B cell (primary cell): ENCODE measurements around the gene FMN1. TPM values are rescaled to one million over a fixed set of nuclear protein-coding genes. Genes with fewer than 3 reads are reported as not detected.

ENCODE experiments used
- ATAC-seq: fragments of 200-7000 bp; cut with Tn5 transposase; one replicate; pipeline ENCODE4 v1.10.0; 2021; ENCODE audit warnings: low read depth, mild to moderate bottlenecking, moderate number of reproducible peaks, moderate library complexity
- CTCF ChIA-PET: fragments of 350-600 bp; sonication (Branson Sonifier 250); formaldehyde crosslinking; loops from one replicate; lab custom pipeline; 2021; ENCODE audit warnings: antibody characterized with exemption, inconsistent platforms; lab: Charles Lee
- POLR2A ChIA-PET: fragments of 350-600 bp; sonication (Branson Sonifier 250); formaldehyde crosslinking; loops from one replicate; lab custom pipeline; 2021; ENCODE audit warnings: antibody characterized with exemption; lab: Charles Lee
- DNase-seq: peaks from one replicate; pipeline ENCODE4 v3.0.0; 2013
- H2AFZ ChIP-seq: 2 replicates; pipeline ENCODE4 v1.6.1; 2012; ENCODE audit warnings: mild to moderate bottlenecking, low read depth, low read length; ENCODE audit not compliant: insufficient read depth, poor library complexity, severe bottlenecking
- H3K27ac ChIP-seq, 2 donors: 1 replicate in 1 of 2; 2 replicates in 1 of 2; pipeline ENCODE4 v1.5.1; 2012 to 2013; ENCODE audit warnings: low read length in 2 of 2, mild to moderate bottlenecking in 2 of 2, moderate library complexity in 1 of 2
- H3K27me3 ChIP-seq, 4 experiments: fragments of 200-600 bp in 1 of 4; sonication (generic) in 1 of 4; replicated peaks in 1 of 4; 1 replicate in 2 of 4; 2 replicates in 2 of 4; pipeline versions ENCODE4 v1.6.1 to v1.7.0; 2013 to 2016; ENCODE audit warnings: low read length in 3 of 4, mild to moderate bottlenecking in 2 of 4, mixed read lengths in 1 of 4, moderate library complexity in 1 of 4; ENCODE audit not compliant: insufficient read depth in 4 of 4, control insufficient read depth in 3 of 4; ENCODE audit errors: control extremely low read depth in 1 of 4
- H3K36me3 ChIP-seq, 2 experiments: replicated peaks in 1 of 2; 1 replicate in 1 of 2; 2 replicates in 1 of 2; pipeline versions ENCODE4 v1.6.1 to v1.7.1; 2013; ENCODE audit warnings: low read length in 1 of 2; ENCODE audit not compliant: insufficient read depth in 2 of 2, control insufficient read depth in 1 of 2; ENCODE audit errors: control extremely low read depth in 1 of 2, extremely low read depth in 1 of 2
- H3K4me1 ChIP-seq, 2 donors: fragments of 200-600 bp in 1 of 2; sonication (generic) in 1 of 2; 1 replicate in 1 of 2; 2 replicates in 1 of 2; pipeline versions ENCODE4 v1.5.1 to v1.6.1; 2013 to 2017; ENCODE audit warnings: low read length in 2 of 2; ENCODE audit not compliant: control insufficient read depth in 2 of 2, insufficient read depth in 2 of 2
- H3K4me2 ChIP-seq: replicated peaks from 2 replicates; pipeline ENCODE3; 2012; ENCODE audit warnings: mild to moderate bottlenecking, low read depth, low read length; ENCODE audit not compliant: poor library complexity, severe bottlenecking
- H3K4me3 ChIP-seq, 5 experiments: fragments of 200-600 bp in 1 of 5; sonication (generic) in 1 of 5; 1 replicate in 3 of 5; 2 replicates in 2 of 5; pipeline versions ENCODE4 v1.5.1 to v1.7.0; 2011 to 2016; ENCODE audit warnings: low read length in 4 of 5, mild to moderate bottlenecking in 4 of 5, low read depth in 2 of 5, control low read depth in 1 of 5, moderate library complexity in 1 of 5; ENCODE audit not compliant: insufficient read depth in 1 of 5; ENCODE audit errors: control extremely low read depth in 1 of 5, extremely low read depth in 1 of 5
- H3K79me2 ChIP-seq: fragments of 200-600 bp; sonication (generic); one replicate; pipeline ENCODE4 v1.6.0; 2016; ENCODE audit warnings: low read length; ENCODE audit not compliant: control insufficient read depth, insufficient read depth
- H3K9ac ChIP-seq: fragments of 200-600 bp; sonication (generic); 2 replicates; pipeline ENCODE4 v1.6.1; 2017; ENCODE audit warnings: mild to moderate bottlenecking, low read length, moderate library complexity
- H3K9me3 ChIP-seq, 3 donors: one replicate each; pipeline versions ENCODE4 v1.6.1 to v1.7.1; 2013; ENCODE audit warnings: low read length in 2 of 3; ENCODE audit not compliant: control insufficient read depth in 2 of 3, insufficient read depth in 1 of 3; ENCODE audit errors: control extremely low read depth in 1 of 3
- H4K20me1 ChIP-seq: 2 replicates; pipeline ENCODE4 v1.6.0; 2012; ENCODE audit warnings: mild to moderate bottlenecking, low read length; ENCODE audit not compliant: insufficient read depth, control insufficient read depth, poor library complexity, severe bottlenecking
- H3K27ac Mint-ChIP-seq: one replicate; pipeline ENCODE4 v1.8.0; 2021; ENCODE audit warnings: mixed read lengths
- H3K27me3 Mint-ChIP-seq: one replicate; pipeline ENCODE4 v1.8.0; 2021; ENCODE audit warnings: mixed read lengths
- H3K4me1 Mint-ChIP-seq: one replicate; pipeline ENCODE4 v1.8.0; 2021; ENCODE audit warnings: mixed read lengths
- H3K4me3 Mint-ChIP-seq: one replicate; pipeline ENCODE4 v1.8.0; 2021; ENCODE audit warnings: mixed read lengths
- H3K9me3 Mint-ChIP-seq: one replicate; pipeline ENCODE4 v1.8.0; 2022; ENCODE audit warnings: mixed read lengths; ENCODE audit not compliant: insufficient read depth
- EZH2 ChIP-seq: IDR thresholded peaks from 2 replicates; pipeline ENCODE4 v1.6.1; 2012; ENCODE audit warnings: borderline replicate concordance, low read depth, mild to moderate bottlenecking, moderate library complexity, low read length; ENCODE audit not compliant: insufficient read depth, poor library complexity, severe bottlenecking
- WGBS: methylation state at CpG from one replicate; pipeline ENCODE4 v1.1.5; 2013; ENCODE audit warnings: missing lambda C conversion rate; ENCODE audit not compliant: insufficient coverage; 5-methylcytosine and 5-hydroxymethylcytosine counted together
- intact Hi-C: fragments of 100-400 bp; cut with micrococcal nuclease; formaldehyde crosslinking; loops from one replicate; pipeline ENCODE4 v1.10.0; 2022
- polyA plus RNA-seq: library from polyadenylated mRNA; depleted of rRNA; stranded (reverse); fragments of >200 nt; gene quantifications from 2 replicates; pipeline ENCODE4 v1.2.3, GENCODE V29; 2012
- total RNA-seq, 2 donors: library from RNA; stranded (reverse); fragments of 120-200 nt in 1 of 2; gene quantifications; 1 replicate in 1 of 2; 2 replicates in 1 of 2; pipeline versions ENCODE4 v1.2.3 to v1.2.4, GENCODE V29; 2013 to 2022
- TF ChIP-seq, protein P1 (sequence below): fragments of 200-600 bp; IDR thresholded peaks from one replicate; pipeline ENCODE4 v1.8.0; 2022; ENCODE audit warnings: antibody characterized with exemption, mild to moderate bottlenecking

Gene FMN1
- total and polyA plus RNA-seq, 2 donors (not counting 1 experiment from before 2014, with no cell fraction given): 0.21 to 0.96 TPM

DNA sequence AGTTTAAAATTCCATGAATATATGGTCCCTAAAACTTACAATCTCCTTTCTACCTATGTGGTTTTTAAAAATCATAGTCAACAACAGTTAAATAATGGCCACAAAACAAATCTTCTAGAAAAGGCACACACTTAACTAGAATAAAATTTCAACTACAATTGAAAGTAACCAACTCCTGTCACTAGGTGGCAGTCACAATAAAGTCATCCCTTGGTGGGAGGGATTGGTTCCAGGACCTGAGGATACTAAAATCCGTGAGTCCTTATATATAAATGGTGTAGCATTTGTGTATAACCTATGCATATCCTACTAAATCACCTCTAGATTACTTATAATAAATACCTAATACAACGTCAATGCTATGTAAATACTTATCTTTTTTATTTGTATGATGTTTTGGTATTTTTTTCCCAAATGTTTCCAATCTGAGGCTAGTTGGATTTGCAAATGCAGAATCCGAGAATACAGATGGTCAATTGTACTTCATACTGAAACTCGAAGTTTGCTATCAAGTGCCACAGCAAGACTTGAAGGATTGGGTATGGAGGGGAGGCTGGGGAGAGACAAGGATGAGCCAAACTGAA is 172.6 kb downstream of the FMN1 start:
- TF ChIP-seq, protein P1, sequence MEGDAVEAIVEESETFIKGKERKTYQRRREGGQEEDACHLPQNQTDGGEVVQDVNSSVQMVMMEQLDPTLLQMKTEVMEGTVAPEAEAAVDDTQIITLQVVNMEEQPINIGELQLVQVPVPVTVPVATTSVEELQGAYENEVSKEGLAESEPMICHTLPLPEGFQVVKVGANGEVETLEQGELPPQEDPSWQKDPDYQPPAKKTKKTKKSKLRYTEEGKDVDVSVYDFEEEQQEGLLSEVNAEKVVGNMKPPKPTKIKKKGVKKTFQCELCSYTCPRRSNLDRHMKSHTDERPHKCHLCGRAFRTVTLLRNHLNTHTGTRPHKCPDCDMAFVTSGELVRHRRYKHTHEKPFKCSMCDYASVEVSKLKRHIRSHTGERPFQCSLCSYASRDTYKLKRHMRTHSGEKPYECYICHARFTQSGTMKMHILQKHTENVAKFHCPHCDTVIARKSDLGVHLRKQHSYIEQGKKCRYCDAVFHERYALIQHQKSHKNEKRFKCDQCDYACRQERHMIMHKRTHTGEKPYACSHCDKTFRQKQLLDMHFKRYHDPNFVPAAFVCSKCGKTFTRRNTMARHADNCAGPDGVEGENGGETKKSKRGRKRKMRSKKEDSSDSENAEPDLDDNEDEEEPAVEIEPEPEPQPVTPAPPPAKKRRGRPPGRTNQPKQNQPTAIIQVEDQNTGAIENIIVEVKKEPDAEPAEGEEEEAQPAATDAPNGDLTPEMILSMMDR: peak; percentile 69
- TF ChIP-seq EZH2: no peak
- intact Hi-C loops: no loop called here
- POLR2A ChIA-PET: no interaction called here
- no peak for ATAC-seq
- Histone ChIP-seq H3K4me1 (no peaks in the 10 kb centered on the region), H3K4me3 (no peak overlapping the region), H3K27me3 (no peaks in the 10 kb centered on the region), H4K20me1 (no peaks in the 10 kb centered on the region), H2AFZ (no peak overlapping the region), H3K9ac (no peak overlapping the region), H3K36me3 (no peaks in the 10 kb centered on the region), H3K4me2 (no peak overlapping the region), H3K9me3 (no peaks in the 10 kb centered on the region), H3K79me2 (no peaks in the 10 kb centered on the region), H3K27ac (no peak overlapping the region)
- Mint-ChIP-seq H3K9me3 (no peaks in the 10 kb centered on the region), H3K27ac (no peak overlapping the region), H3K27me3 (peaks cover 6% of the 10 kb centered on the region), H3K4me1 (no peaks in the 10 kb centered on the region), H3K4me3 (no peak overlapping the region)
- CTCF ChIA-PET: interaction anchor here (1.0 to 1.3 kb wide), 2 partner anchors 23 to 679 kb away, joined by 3 read pairs; no protein-coding TSS in a partner anchor
- WGBS: 25% methylated on average over 2 of the region's 4 CpGs
- peak; percentile 8 for DNase-seq

DNA sequence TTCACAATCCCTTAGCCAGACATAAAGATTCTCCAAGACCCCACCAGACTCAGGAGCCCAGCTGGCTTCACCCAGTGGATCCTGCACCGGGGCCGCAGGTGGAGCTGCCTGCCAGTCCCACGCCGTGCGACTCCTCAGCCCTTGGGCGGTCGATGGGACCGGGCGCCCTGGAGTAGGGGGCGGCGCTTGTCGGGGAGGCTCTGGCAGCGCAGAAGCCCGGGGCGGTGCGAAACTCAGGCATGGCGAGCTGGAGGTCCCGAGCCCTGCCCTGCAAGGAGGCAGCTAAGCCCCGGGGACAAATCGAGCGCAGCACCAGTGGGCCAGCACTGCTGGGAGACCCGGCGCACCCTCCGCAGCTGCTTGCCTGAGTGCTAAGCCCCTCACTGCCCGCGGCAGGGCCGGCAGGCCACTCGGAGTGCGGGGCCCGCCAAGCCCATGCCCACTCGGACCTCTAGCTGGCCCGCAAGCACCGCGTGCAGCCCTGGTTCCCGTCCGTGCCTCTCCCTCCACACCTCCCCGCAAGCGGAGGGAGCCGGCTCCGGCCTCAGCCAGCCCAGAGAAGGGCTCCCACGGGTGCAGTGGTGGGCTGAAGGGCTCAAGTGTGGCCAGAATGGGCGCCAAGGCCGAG is 175.0 kb downstream of the FMN1 start:
- Mint-ChIP-seq H3K27ac (no peak overlapping the region), H3K4me1 (no peaks in the 10 kb centered on the region), H3K4me3 (no peak overlapping the region), H3K27me3 (peaks cover 14% of the 10 kb centered on the region), H3K9me3 (no peaks in the 10 kb centered on the region)
- intact Hi-C loops: no loop called here
- H3K9ac ChIP-seq: no peak overlapping the region
- H3K36me3 ChIP-seq: no peaks in the 10 kb centered on the region
- ChIA-PET CTCF (no interaction called here), POLR2A (no interaction called here)
- no peaks in the 10 kb centered on the region for H3K79me2 ChIP-seq
- DNase-seq (no peak), ATAC-seq (no peak)
- H3K4me1 ChIP-seq: no peaks in the 10 kb centered on the region
- WGBS: 92% methylated on average over 43 of the region's 43 CpGs
- H3K9me3 ChIP-seq: no peaks in the 10 kb centered on the region
- H3K27me3 ChIP-seq: no peaks in the 10 kb centered on the region
- H3K27ac ChIP-seq: no peak overlapping the region
- H2AFZ ChIP-seq: no peak overlapping the region
- H4K20me1 ChIP-seq: no peaks in the 10 kb centered on the region
- TF ChIP-seq EZH2: no peak
- TF ChIP-seq, protein P1: no peak
- no peak overlapping the region for H3K4me3 ChIP-seq
- no peak overlapping the region for H3K4me2 ChIP-seq
